HL-60/S4 treated with retinoic acid at 250 ng/mL for 4 days and 3 days (cell line): Measurements from ENCODE around the gene RABEP2.

Source experiments
- in situ Hi-C: fragments of 300-500 bp; cut with MboI; formaldehyde crosslinking; loops from 2 replicates; pipeline ENCODE4 v1.7.0; 2022; ENCODE audit warnings: low sequenced_read_pairs

Gene RABEP2

DNA sequence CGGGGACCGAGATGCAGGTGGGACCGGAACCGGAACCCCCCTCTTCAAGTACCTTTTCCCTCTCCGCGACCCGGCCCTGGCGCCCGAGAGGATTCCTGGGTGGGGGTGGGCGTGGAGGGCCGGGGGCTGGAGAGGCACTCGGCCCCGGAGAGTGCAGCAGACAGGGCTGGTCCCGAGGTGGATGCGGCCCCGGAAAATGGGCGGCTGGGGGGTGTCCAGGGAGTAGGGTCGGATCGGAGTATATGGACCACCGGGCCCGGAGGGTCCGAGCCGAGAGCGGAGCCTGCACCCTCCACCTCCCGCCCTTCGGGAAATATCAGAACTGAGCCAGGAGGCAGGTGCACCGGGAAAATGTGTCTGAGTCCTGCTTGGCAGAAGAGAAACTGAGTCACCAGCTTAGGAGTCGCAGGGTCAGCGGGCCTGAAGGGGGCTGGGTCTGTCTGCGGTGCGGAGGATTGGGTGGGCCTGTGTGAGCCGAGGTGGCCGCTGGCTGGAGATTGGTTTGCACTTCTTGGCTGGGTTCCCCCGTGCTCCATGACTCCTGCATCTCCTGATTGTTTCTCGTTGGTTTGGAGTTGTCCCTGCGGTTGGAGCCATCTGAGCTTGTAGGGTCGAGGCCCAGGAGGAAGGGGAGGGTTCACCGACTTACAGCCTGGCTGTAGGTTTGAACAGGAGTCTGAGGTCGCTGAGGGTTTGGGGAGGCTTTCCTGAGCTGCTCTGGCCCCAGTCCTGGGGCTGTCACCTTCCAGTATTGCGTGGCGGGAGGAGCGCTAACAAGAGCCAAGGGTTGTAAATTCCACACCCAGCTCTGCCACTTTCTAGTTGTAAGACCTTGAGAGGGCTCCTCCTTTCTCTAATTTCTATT is 60.9 kb downstream of the RABEP2 start:
- in situ Hi-C loops = no loop called here

- in situ Hi-C loops = no loop called here
Measured at GRCh38 chr16:28859326-28859725, 65.7 kb downstream of the RABEP2 start.

DNA sequence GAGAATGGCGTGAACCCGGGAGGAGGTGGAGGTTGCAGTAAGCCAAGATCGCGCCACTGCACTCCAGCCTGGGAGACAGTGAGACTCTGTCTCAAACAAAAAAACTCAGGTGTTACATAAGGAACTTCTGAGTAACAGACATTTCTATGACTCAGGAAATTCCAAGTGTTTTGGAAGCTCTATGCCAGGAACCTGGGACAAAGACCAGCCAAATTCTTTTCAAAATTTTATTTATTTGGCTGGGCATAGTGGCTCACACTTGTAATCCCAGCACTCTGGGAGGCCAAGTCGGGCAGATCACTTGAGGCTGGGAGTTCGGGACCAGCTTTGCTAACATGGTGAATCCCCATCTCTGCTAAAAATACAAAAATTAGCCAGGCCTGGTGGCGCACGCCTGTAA is 66.6 kb downstream of the RABEP2 start:
- in situ Hi-C loops = no loop called here
